ENCODE results near the gene MTOR.
A peak's percentile ranks its signal among the peaks of the same experiment; 100 is the strongest.

- TF ChIP-seq CTCF (IDR thresholded peaks at IDR 0.05; ENCODE audit: control extremely low read depth in 1 of 3, insufficient read depth in 1 of 3, low read depth in 1 of 3, low read length in 3 of 3), result no peak
- no peak for TF ChIP-seq RFX5 (IDR thresholded peaks at IDR 0.05; ENCODE audit: borderline replicate concordance, low read depth, low read length)
- TF ChIP-seq TEAD4 (IDR thresholded peaks at IDR 0.05; ENCODE audit: low read depth, low read length), result no peak
- TF ChIP-seq EP300 (IDR thresholded peaks at IDR 0.05; ENCODE audit: borderline replicate concordance in 1 of 2, low read depth in 2 of 2, low read length in 2 of 2), result no peak
- TF ChIP-seq JUND (IDR thresholded peaks at IDR 0.05; ENCODE audit: low read length), result no peak
- TF ChIP-seq SIX5 (IDR thresholded peaks at IDR 0.05; ENCODE audit: low read depth, low read length), result no peak
- no peak for TF ChIP-seq JUN (IDR thresholded peaks at IDR 0.05; ENCODE audit: low read depth, low read length)
- TF ChIP-seq SP1 (IDR thresholded peaks at IDR 0.05; ENCODE audit: low read depth, low read length), result 0 out of 2 replicates have a peak, but pooled peaks have one; percentile 44
- TF ChIP-seq CTBP2 (IDR thresholded peaks at IDR 0.05; ENCODE audit: borderline replicate concordance, insufficient read depth, insufficient read length, low read length), result no peak
- no peak for TF ChIP-seq KDM1A (IDR thresholded peaks at IDR 0.05; ENCODE audit: borderline replicate concordance, low read length)
- no peak for TF ChIP-seq CHD2 (IDR thresholded peaks at IDR 0.05; ENCODE audit: low read length)
- no peak for TF ChIP-seq POLR2A (IDR thresholded peaks at IDR 0.05; ENCODE audit: control extremely low read depth in 1 of 2, low read depth in 2 of 2, low read length in 2 of 2)
- TF ChIP-seq NRF1 (IDR thresholded peaks at IDR 0.05; ENCODE audit: low read depth, low read length), result no peak
Measured at GRCh38 chr1:11286735-11287410, 24.5 kb upstream of the MTOR start.

Measured in H1 (cell line).